Common myeloid progenitor, CD34-positive (primary cell): ENCODE measurements around the gene FRY.

Experiments used
- CTCF ChIA-PET: fragments of 350-600 bp; sonication (Branson Sonifier 250); formaldehyde crosslinking; loops from one replicate; lab custom pipeline; 2021; ENCODE audit warnings: antibody characterized with exemption; lab: Charles Lee
- POLR2A ChIA-PET: fragments of 350-600 bp; sonication (Branson Sonifier 250); formaldehyde crosslinking; loops from one replicate; lab custom pipeline; 2021; ENCODE audit warnings: antibody characterized with exemption; lab: Charles Lee
- DNase-seq, 3 donors: peaks; one replicate each; pipeline versions ENCODE4 v3.0.0 to v3.0.0-alpha.2; 2013
- H3K27ac ChIP-seq, 2 experiments: 1 replicate in 1 of 2; 2 replicates in 1 of 2; pipeline ENCODE4 v1.7.0; 2013; ENCODE audit warnings: inconsistent platforms in 2 of 2, low read length in 2 of 2, mild to moderate bottlenecking in 2 of 2, low read depth in 1 of 2, moderate library complexity in 1 of 2; ENCODE audit not compliant: severe bottlenecking in 2 of 2, insufficient read depth in 1 of 2, poor library complexity in 1 of 2
- H3K27me3 ChIP-seq, 5 experiments: replicated peaks in 2 of 5; 1 replicate in 3 of 5; 2 replicates in 2 of 5; pipeline versions ENCODE4 v1.6.1 to v1.7.0; 2013; ENCODE audit warnings: low read length in 4 of 5, mild to moderate bottlenecking in 2 of 5, moderate library complexity in 2 of 5, inconsistent platforms in 1 of 5; ENCODE audit not compliant: insufficient read depth in 5 of 5, control insufficient read depth in 4 of 5
- H3K36me3 ChIP-seq, 4 experiments: 1 replicate in 2 of 4; 2 replicates in 2 of 4; pipeline versions ENCODE4 v1.6.1 to v1.7.0; 2013; ENCODE audit warnings: low read length in 3 of 4, control low read depth in 1 of 4, mild to moderate bottlenecking in 1 of 4; ENCODE audit not compliant: control insufficient read depth in 4 of 4, insufficient read depth in 4 of 4
- H3K4me1 ChIP-seq, 4 experiments: 1 replicate in 3 of 4; 2 replicates in 1 of 4; pipeline versions ENCODE4 v1.6.1 to v1.7.1; 2013; ENCODE audit warnings: low read length in 3 of 4, mild to moderate bottlenecking in 3 of 4, control low read depth in 1 of 4, inconsistent platforms in 1 of 4, moderate library complexity in 1 of 4; ENCODE audit not compliant: control insufficient read depth in 4 of 4, insufficient read depth in 4 of 4; ENCODE audit errors: control extremely low read depth in 1 of 4
- H3K4me3 ChIP-seq, 7 experiments: 1 replicate in 4 of 7; 2 replicates in 3 of 7; pipeline versions ENCODE4 v1.5.1 to v1.7.0; 2013; ENCODE audit warnings: mild to moderate bottlenecking in 7 of 7, low read length in 6 of 7, moderate library complexity in 6 of 7, inconsistent platforms in 2 of 7, low read depth in 2 of 7, control low read depth in 1 of 7; ENCODE audit not compliant: insufficient read depth in 4 of 7, control insufficient read depth in 1 of 7; ENCODE audit errors: extremely low read depth in 1 of 7
- H3K9me3 ChIP-seq, 5 experiments: 1 replicate in 4 of 5; 2 replicates in 1 of 5; pipeline versions ENCODE4 v1.6.1 to v1.7.1; 2013; ENCODE audit warnings: low read length in 4 of 5, mild to moderate bottlenecking in 2 of 5, inconsistent platforms in 1 of 5, low read depth in 1 of 5, moderate library complexity in 1 of 5; ENCODE audit not compliant: control insufficient read depth in 4 of 5, insufficient read depth in 2 of 5; ENCODE audit errors: control extremely low read depth in 1 of 5
- WGBS: methylation state at CpG from one replicate; pipeline ENCODE4 v1.1.5; 2013; ENCODE audit not compliant: insufficient coverage; 5-methylcytosine and 5-hydroxymethylcytosine counted together

Gene FRY

GRCh38 chr13:32067149-32067961 is 35.8 kb downstream of the FRY start:
- POLR2A ChIA-PET = no interaction called here
- no peak overlapping the region for H3K27ac ChIP-seq
- WGBS = 100% methylated on average over 5 of the region's 6 CpGs

GRCh38 chr13:32068255-32068654 is 36.7 kb downstream of the FRY start:
- no peak overlapping the region for H3K4me3 ChIP-seq
- 87% methylated on average over 5 of the region's 5 CpGs for WGBS
- H3K36me3 ChIP-seq = peaks cover 0 to 5% (median 0%) of the 10 kb centered on the region in 4 experiments
- no peaks in the 10 kb centered on the region for H3K9me3 ChIP-seq
- POLR2A ChIA-PET = no interaction called here
- no peak overlapping the region for H3K27ac ChIP-seq
- H3K4me1 ChIP-seq = peaks cover 0 to 3% (median 0%) of the 10 kb centered on the region in 4 experiments
- CTCF ChIA-PET = no interaction called here
- no peak for DNase-seq
- no peaks in the 10 kb centered on the region for H3K27me3 ChIP-seq

More at GRCh38 chr13:32067149-32067961, 35.8 kb downstream of the FRY start:
- Histone ChIP-seq H3K4me3 (no peak overlapping the region), H3K4me1 (peaks cover 0 to 3% (median 0%) of the 10 kb centered on the region in 4 experiments), H3K9me3 (no peaks in the 10 kb centered on the region), H3K36me3 (peaks cover 0 to 5% (median 0%) of the 10 kb centered on the region in 4 experiments), H3K27me3 (no peaks in the 10 kb centered on the region)
- CTCF ChIA-PET = no interaction called here
- no peak for DNase-seq

- CTCF ChIA-PET = interaction anchor here (0.6 to 1.9 kb wide), 3 partner anchors 9 to 464 kb away, joined by 3 to 6 read pairs (median 4); no protein-coding TSS in a partner anchor
- H3K9me3 ChIP-seq = no peaks in the 10 kb centered on the region
These were observed 41.7 kb downstream of the FRY start for GRCh38 chr13:32073180-32073864.

GRCh38 chr13:32075170-32075851 is 43.7 kb downstream of the FRY start:
- no peak for DNase-seq
- WGBS = 83% methylated on average over 1 of the region's 2 CpGs

More at GRCh38 chr13:32073180-32073864, 41.7 kb downstream of the FRY start:
- Histone ChIP-seq H3K27me3 (no peaks in the 10 kb centered on the region), H3K4me3 (no peak overlapping the region), H3K4me1 (no peaks in the 10 kb centered on the region), H3K36me3 (peaks cover 0 to 5% (median 0%) of the 10 kb centered on the region in 4 experiments), H3K27ac (no peak overlapping the region)
- POLR2A ChIA-PET = interaction anchor here (0.6 kb wide), 1 partner anchor 11 kb away, joined by 4 read pairs; no protein-coding TSS in a partner anchor
- WGBS = 100% methylated on average over 3 of the region's 6 CpGs
- DNase-seq = no peak

GRCh38 chr13:32079587-32079986 is 48.0 kb downstream of the FRY start:
- CTCF ChIA-PET = no interaction called here

More at GRCh38 chr13:32075170-32075851, 43.7 kb downstream of the FRY start:
- no peaks in the 10 kb centered on the region for H3K9me3 ChIP-seq
- no peak overlapping the region for H3K4me3 ChIP-seq
- POLR2A ChIA-PET = no interaction called here
- H3K4me1 ChIP-seq = peaks cover 0 to 8% (median 3%) of the 10 kb centered on the region in 4 experiments
- peaks cover 0 to 10% (median 2%) of the 10 kb centered on the region in 4 experiments for H3K36me3 ChIP-seq
- CTCF ChIA-PET = interaction anchor here (0.8 to 1.4 kb wide), 2 partner anchors 10 to 32 kb away, joined by 3 to 4 read pairs; no protein-coding TSS in a partner anchor
- H3K27me3 ChIP-seq = no peaks in the 10 kb centered on the region
- H3K27ac ChIP-seq = no peak overlapping the region

GRCh38 chr13:32080328-32080744 is 48.8 kb downstream of the FRY start:
- WGBS = no CpG with 5 or more reads among the region's 1 CpG
- DNase-seq = no peak
- CTCF ChIA-PET = interaction anchor here (1.5 kb wide), 1 partner anchor 175 kb away, joined by 3 read pairs; no protein-coding TSS in a partner anchor

More at GRCh38 chr13:32079587-32079986, 48.0 kb downstream of the FRY start:
- H3K27me3 ChIP-seq = no peaks in the 10 kb centered on the region
- peaks cover 0 to 8% (median 3%) of the 10 kb centered on the region in 4 experiments for H3K4me1 ChIP-seq
- peaks cover 0 to 19% (median 5%) of the 10 kb centered on the region in 4 experiments for H3K36me3 ChIP-seq
- no peak overlapping the region for H3K4me3 ChIP-seq
- DNase-seq = peak; percentile 6 to 54 (median 40)
- H3K9me3 ChIP-seq = no peaks in the 10 kb centered on the region
- H3K27ac ChIP-seq = no peak overlapping the region
- POLR2A ChIA-PET = no interaction called here
- WGBS = 100% methylated on average over 1 of the region's 3 CpGs

More at GRCh38 chr13:32080328-32080744, 48.8 kb downstream of the FRY start:
- peaks cover 0 to 26% (median 5%) of the 10 kb centered on the region in 4 experiments for H3K36me3 ChIP-seq
- no peaks in the 10 kb centered on the region for H3K27me3 ChIP-seq
- H3K27ac ChIP-seq = no peak overlapping the region
- peaks cover 0 to 8% (median 3%) of the 10 kb centered on the region in 4 experiments for H3K4me1 ChIP-seq
- H3K4me3 ChIP-seq = no peak overlapping the region
- POLR2A ChIA-PET = no interaction called here
- no peaks in the 10 kb centered on the region for H3K9me3 ChIP-seq
